Tracheal epithelial cell (primary cell): ENCODE results near the gene RGCC. TPM values are rescaled to one million over a fixed set of nuclear protein-coding genes. Genes with fewer than 3 reads are reported as not detected.

Source experiments
- total RNA-seq: library from RNA; depleted of rRNA; stranded (reverse); fragments of >200 nt; gene quantifications from 2 replicates; pipeline ENCODE4 v1.2.1, GENCODE V29; 2014

Gene RGCC, protein sequence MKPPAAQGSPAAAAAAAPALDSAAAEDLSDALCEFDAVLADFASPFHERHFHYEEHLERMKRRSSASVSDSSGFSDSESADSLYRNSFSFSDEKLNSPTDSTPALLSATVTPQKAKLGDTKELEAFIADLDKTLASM
- total RNA-seq = 1.9 and 26.4 TPM in 2 replicates

GRCh38 chr13:41456768-41457588, at the start of gene RGCC:
TSS of gene RGCC (plus strand) at chr13:41457550. CDS start at chr13:41457708, 158 bp downstream.

Other genes with a start within 250 kb of the RGCC start
- 16.9 and 23.2 TPM in 2 replicates for gene MTRF1, start 194.0 kb upstream of the RGCC start, total RNA-seq
- 5.5 and 16.0 TPM in 2 replicates for gene NAA16, start 146.3 kb upstream of the RGCC start, total RNA-seq